ENCODE results near the gene PSME3IP1.
"Not testable (repeated sequence)": the region's sequence is repeated elsewhere in the genome, so short reads cannot be mapped to it uniquely, and the experiment has no call there.

The PSME3IP1 gene

GRCh38 chr16:57123974-57124674 is 61.7 kb downstream of the PSME3IP1 start:
- DNase-seq (ENCODE audit: low read depth) = no peak

- no peak for DNase-seq (ENCODE audit: low read depth)
Observed at GRCh38 chr16:57123216-57123973, 62.4 kb downstream of the PSME3IP1 start.

- DNase-seq (ENCODE audit: low read depth) = no peak
Observed at GRCh38 chr16:57118461-57119084, 67.3 kb downstream of the PSME3IP1 start.

GRCh38 chr16:57115514-57116182 is 70.2 kb downstream of the PSME3IP1 start:
- no peak for DNase-seq (ENCODE audit: low read depth)

- DNase-seq (ENCODE audit: low read depth) = no peak
Observed at GRCh38 chr16:57115168-57115513, 70.7 kb downstream of the PSME3IP1 start.

GRCh38 chr16:57113664-57114063 is 72.2 kb downstream of the PSME3IP1 start:
- no peak for DNase-seq (ENCODE audit: low read depth)

GRCh38 chr16:57113042-57113453 is 72.8 kb downstream of the PSME3IP1 start:
- no peak for DNase-seq (ENCODE audit: low read depth)

- no peak for DNase-seq (ENCODE audit: low read depth)
Observed at GRCh38 chr16:57112403-57113041, 73.3 kb downstream of the PSME3IP1 start.

- DNase-seq (ENCODE audit: low read depth) = no peak
Observed at GRCh38 chr16:57111420-57111819, 74.4 kb downstream of the PSME3IP1 start.

GRCh38 chr16:57110937-57111336 is 74.9 kb downstream of the PSME3IP1 start:
- DNase-seq (ENCODE audit: low read depth) = no peak

GRCh38 chr16:57109259-57110105 is 76.4 kb downstream of the PSME3IP1 start:
- not testable (repeated sequence) for DNase-seq (ENCODE audit: low read depth)

GRCh38 chr16:57108432-57108831 is 77.4 kb downstream of the PSME3IP1 start:
- no peak for DNase-seq (ENCODE audit: low read depth)

- no peak for DNase-seq (ENCODE audit: low read depth)
Observed at GRCh38 chr16:57107321-57107922, 78.4 kb downstream of the PSME3IP1 start.

- DNase-seq (ENCODE audit: low read depth) = no peak
Observed at GRCh38 chr16:57106767-57107166, 79.1 kb downstream of the PSME3IP1 start.

GRCh38 chr16:57105184-57105583 is 80.7 kb downstream of the PSME3IP1 start:
- DNase-seq (ENCODE audit: low read depth) = no peak

- no peak for DNase-seq (ENCODE audit: low read depth)
Observed at GRCh38 chr16:57104706-57105105, 81.1 kb downstream of the PSME3IP1 start.

GRCh38 chr16:57102888-57103851 is 82.7 kb downstream of the PSME3IP1 start:
- DNase-seq (ENCODE audit: low read depth) = no peak

Data from activated T-helper 1 cell treated with Interleukin-2 at 50 U/mL for 16 hours (primary cell).